PC-9 (cell line): ENCODE results near the gene SLC49A4.

Source experiments
- EZH2 ChIP-seq: fragments of 200-600 bp; sonication (generic); IDR thresholded peaks from 2 replicates; pipeline ENCODE4 v1.8.0; 2017; ENCODE audit warnings: antibody characterized with exemption, low read depth
- TF ChIP-seq, protein P1 (sequence below): fragments of 200-600 bp; sonication (generic); conservative IDR thresholded peaks from 2 replicates; pipeline ENCODE4 v1.6.1; 2017; ENCODE audit warnings: mixed run types, antibody characterized with exemption, mild to moderate bottlenecking, moderate library complexity

DNA sequence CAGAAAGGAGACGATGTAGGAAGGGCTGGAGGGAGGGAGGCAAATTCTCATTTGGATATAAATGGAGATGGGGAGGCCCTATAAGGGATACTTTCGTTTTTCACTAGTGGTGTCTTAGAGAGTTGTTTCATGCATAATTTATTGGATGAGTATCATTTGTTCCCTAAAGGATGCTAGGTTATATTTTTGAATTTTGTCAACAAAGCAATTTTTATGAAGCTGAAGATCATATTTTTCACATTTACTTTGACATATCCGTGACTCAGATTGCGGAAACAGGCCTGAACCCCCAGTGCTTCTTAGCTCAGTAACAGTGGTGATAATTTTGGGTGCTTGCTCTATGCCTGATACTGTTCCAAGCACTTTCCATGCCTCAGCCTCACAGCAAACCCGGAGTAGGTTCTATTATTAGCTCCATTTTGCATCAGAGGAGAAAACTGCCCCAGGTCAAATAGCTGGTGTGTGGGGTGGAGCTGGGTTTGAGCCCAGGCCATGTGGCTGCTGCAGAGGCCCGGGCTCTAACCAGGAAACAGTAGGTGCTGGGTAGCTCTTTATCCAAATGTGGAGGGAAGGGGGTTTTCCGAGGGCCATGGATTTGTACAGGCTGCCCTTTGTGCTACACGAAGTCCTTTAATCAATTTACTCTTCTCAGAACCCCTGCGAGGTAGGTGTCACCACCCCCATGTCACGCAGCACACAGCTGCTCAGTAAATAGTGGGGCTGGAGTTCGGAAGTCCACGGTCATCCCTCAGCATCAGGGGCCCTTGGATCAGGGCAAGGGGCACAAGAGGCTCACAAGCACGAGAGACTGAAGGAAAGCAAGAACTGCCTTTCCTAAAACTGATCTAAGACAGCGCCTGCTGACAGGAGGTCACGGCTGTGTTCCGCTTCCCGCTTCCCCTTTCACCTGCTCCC, 99.1 kb downstream of the SLC49A4 start:
- TF ChIP-seq, protein P1, sequence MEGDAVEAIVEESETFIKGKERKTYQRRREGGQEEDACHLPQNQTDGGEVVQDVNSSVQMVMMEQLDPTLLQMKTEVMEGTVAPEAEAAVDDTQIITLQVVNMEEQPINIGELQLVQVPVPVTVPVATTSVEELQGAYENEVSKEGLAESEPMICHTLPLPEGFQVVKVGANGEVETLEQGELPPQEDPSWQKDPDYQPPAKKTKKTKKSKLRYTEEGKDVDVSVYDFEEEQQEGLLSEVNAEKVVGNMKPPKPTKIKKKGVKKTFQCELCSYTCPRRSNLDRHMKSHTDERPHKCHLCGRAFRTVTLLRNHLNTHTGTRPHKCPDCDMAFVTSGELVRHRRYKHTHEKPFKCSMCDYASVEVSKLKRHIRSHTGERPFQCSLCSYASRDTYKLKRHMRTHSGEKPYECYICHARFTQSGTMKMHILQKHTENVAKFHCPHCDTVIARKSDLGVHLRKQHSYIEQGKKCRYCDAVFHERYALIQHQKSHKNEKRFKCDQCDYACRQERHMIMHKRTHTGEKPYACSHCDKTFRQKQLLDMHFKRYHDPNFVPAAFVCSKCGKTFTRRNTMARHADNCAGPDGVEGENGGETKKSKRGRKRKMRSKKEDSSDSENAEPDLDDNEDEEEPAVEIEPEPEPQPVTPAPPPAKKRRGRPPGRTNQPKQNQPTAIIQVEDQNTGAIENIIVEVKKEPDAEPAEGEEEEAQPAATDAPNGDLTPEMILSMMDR, result no peak
- no peak for TF ChIP-seq EZH2
